Stimulated activated CD4-positive, alpha-beta T cell treated with anti-CD3 and anti-CD28 coated beads, TNF-alpha, amount 100 ng/mL, for 24 hours (primary cell): ENCODE results near the gene ERFE.
A peak's percentile ranks its signal among the peaks of the same experiment; 100 is the strongest.
"Not testable (repeated sequence)": the region's sequence is repeated elsewhere in the genome, so short reads cannot be mapped to it uniquely, and the experiment has no call there.

Source experiments
- DNase-seq, 3 experiments: peaks; one replicate each; pipeline ENCODE4 v3.0.0-alpha.2; 2020; ENCODE audit warnings: low read depth in 3 of 3

The ERFE gene, protein sequence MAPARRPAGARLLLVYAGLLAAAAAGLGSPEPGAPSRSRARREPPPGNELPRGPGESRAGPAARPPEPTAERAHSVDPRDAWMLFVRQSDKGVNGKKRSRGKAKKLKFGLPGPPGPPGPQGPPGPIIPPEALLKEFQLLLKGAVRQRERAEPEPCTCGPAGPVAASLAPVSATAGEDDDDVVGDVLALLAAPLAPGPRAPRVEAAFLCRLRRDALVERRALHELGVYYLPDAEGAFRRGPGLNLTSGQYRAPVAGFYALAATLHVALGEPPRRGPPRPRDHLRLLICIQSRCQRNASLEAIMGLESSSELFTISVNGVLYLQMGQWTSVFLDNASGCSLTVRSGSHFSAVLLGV

DNA sequence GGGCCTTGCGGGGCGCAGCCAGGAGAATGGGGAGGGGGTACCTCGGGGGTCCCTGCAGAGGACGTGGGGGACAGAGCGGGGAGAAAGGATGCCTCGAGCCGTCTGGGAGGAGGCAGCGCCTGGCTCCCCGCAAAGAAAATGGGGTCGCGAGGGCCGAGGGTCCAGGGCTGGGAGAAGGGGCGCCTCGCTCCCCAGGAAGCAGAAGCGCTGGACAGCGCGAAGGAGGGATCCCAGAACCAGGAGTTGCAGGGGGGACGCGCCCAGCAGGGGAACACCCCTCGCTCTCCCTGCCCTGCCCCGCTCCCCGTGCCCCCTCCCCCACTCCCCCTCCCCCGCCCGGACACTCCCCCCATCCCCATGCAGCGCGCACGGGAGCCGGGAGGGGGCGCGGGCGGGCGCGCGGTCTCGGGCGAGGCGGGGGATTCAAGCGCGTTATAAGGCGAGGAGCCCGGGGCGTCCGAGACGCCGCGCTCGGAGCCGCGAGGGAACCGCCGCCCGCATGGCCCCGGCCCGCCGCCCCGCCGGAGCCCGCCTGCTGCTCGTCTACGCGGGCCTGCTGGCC is at the start of gene ERFE:
Gene ERFE, plus strand, starts transcription at position 462 of the 562 bp plus-strand sequence. Its CDS starts 38 bp downstream, at position 500.
- DNase-seq = peak in 2 of 3 experiments; percentile 7 to 58

DNA sequence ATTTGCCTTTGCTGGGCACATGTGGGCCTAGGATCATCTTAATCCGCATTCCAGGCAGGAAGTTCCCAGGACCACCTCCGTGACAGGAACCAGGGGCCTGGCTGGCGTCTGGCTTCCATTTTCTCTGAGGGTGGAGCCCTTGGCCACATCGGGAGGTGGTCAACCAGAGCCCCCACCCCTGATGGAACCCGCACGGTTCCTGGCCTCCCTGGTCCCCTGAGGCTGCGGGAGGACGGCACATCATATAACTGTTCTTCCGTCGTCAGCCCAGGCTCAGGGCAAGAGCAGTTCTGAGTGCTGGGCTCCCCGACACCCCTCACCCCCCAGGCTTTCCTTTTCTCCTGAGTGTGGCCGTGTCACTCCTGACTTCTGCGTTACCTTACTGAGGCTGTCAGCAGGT is 45.2 kb upstream of the ERFE start:
- no peak for DNase-seq

DNA sequence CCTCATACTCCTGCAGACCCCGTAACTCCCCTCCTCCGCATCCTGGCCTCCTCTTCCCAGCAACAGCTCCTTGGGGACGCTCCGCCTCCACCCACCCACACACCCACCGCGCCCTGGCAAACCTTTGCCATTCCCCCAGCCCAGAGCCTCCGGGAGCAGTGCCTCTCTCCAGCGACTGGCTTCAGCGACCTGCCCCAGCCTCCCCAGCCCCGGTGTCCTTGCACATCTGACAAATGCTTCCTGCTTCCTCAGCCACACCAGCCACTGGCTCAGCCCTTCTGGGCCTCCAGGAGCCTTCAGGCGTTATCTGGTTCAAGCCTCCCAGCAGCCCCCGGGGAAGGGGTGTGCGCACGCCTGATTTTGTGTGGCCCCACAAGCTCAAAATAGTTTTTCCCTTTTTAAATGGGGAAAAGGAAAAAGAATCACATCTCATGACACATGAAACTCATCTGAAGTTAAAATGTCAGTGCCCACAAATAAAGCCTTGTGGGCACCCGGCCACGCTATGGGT is 44.4 kb upstream of the ERFE start:
- DNase-seq = no peak

DNA sequence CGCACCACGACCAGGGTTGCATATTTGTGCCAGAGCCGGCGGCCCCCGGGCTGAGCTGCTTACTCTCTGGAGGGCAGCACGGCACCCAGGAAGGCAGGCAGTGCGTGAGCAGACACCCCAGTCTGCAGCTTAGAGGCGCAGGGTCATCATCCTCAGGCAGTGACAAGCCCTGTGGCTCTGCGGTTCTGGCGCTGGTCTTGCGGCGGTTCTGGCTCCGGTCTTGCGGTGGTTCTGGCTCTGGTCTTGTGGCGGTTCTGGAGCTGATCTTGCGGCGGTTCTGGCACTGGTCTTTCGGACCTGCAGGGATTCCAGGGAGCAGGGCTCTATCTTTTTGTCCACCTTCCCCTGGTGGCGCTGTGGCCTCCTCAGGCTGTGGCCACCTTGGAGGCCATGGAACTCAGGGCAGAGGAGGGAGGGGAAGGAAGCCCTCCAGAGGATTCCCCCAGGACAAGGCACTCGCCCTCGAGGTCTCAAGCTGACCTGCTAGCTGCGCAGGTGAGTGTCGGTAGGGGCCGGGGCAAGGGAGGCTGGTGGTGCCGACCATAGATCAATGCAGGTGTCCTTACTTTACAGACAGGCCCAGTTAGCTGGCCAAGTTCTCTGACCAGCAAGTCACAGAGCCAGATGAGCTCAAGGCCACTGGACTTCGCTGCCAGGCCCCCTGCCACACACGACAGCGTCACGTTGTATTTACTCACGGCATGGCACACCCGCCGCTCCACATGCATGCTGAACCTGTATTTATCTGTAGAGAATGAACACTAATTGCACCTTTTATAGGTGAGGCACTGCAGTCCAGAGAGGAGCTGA is 43.7 kb upstream of the ERFE start:
- no peak for DNase-seq

DNA sequence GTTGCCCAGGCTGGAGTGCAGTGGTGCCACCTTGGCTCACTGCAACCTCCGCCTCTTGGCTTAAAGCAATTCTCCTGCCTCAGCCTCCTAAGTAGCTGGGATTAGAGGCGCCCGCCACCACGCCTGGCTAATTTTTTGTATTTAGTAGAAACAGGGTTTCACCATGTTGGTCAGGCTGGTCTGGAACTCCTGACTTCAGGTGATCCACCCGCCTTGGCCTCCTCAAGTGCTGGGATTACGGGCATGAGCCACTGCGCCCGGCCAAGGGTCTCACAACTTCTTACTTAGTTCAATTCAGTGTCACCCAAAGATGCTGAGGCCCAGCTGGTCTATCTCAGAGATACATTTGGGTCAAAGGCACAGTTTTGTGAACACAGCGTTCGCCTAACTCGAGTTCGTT is 43.1 kb upstream of the ERFE start:
- DNase-seq = not testable (repeated sequence)

DNA sequence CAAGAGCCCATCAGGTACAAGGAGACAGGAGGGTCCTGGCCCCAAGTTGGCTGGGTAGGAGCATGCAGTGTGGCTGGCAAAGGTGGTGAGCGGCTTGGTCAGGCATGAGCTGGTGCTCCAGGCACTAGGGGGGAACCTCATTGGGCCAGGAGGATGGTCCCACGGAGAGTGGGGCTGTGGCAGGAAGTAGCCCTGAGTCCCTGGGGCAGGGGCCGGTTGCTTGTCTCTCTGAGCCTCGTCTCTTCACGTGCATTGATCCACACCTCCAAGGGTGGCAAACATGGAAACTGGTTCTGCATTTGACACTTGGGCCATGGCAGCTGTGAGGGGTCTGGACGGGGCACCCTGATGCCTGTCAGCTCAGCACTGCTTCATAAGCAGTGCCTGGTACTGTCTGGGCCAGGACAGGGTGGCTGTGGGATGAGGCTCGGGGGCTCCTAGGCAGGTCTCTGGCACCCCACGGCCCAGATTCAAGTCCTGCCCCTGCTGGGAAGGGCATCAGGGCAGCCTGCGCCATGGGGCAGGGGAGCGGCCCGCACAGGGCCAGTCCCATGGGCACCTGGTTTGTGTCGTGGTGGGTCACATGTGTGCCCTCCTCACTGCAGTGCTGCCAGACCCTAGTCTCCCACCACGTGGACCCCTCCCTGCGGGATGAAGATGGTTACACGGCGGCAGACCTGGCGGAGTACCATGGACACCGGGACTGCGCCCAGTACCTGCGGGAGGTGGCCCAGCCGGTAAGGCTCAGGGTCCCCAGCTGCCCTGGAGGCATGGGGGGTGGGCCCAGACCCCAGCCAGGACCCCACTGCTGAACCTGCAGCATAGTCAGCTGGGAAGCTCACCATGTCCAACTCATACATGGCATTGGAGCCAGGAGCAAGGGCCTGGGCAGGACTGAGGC is 42.2 kb upstream of the ERFE start:
- no peak for DNase-seq

DNA sequence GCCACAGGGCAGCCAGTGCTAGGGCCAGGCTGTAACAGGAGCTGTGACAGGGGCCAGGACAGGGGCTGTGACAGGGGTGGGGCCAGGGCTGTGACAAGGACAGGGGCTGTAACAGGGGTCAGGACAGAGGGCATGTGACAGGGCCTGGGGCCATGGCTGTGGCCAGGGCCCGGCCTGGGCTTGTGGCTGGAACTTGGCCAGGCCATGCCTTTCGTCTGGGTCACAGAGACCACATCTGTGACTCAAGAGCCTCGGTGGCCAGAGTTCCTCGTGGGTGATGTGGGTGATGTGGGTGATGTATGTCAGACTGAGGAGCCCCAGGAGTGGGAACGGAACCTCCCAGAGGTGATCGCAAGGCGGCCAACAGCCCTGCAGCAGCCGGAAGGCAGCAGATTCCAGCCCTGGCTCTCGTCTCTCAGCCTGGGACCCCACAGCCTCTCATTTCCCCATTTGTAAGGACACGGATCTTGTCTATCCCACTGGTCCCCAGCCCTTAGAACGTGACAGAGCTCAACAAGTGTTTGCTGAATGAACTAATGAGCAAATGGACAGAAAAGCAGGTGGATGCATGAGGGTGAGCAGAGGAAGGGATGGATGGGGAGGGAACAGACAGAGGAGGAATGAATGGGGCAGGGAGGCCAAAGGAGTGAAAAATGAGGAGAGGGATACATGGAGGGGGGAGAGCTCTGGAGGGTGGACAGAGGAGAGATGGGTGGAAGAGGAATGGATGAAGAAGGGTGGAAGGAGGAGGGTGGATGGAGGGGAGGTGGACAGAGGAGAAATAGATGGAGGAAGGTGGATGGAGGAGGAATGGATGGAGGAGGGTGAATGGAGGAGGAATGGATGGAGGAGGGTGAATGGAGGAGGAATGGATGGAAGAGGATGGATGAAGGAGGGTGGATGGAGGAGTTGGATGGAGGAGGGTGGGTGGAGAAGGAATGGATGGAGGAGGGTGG is 41.3 kb upstream of the ERFE start:
- DNase-seq = no peak

DNA sequence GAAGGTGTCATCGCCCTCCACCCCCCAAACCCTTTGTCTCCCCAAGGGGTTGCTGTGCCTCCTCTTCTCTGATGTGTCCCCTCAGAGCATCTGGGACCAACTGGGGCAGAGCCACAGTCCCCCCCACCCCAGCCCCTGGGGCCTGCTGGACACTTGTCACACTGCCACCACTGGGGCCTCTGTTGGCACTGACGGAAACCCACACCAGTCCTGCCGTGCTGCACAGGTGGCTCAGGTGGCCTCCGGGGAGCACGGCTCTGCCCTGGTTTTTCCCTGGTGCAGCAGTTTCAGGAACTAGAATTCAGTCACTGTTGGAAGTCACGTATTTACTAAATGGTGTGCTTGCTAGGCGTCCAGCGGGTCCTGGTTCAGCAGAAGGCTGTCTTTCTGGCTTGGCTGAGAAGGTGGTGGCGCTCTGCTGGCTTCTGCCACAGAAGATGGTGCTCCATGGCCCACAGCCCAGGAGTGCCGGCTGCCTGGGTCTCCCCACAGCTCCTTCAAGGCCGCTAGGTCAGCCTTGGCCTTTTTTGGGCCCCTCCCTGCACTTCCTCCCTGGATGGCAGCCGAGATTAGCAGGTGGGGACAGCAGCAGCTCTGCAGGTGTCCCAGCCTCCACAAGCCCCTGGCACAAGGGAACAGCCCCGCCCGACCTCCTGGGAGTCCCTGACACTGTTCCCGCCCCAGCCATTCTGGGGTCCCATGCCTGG is 38.9 kb upstream of the ERFE start:
- no peak for DNase-seq

DNA sequence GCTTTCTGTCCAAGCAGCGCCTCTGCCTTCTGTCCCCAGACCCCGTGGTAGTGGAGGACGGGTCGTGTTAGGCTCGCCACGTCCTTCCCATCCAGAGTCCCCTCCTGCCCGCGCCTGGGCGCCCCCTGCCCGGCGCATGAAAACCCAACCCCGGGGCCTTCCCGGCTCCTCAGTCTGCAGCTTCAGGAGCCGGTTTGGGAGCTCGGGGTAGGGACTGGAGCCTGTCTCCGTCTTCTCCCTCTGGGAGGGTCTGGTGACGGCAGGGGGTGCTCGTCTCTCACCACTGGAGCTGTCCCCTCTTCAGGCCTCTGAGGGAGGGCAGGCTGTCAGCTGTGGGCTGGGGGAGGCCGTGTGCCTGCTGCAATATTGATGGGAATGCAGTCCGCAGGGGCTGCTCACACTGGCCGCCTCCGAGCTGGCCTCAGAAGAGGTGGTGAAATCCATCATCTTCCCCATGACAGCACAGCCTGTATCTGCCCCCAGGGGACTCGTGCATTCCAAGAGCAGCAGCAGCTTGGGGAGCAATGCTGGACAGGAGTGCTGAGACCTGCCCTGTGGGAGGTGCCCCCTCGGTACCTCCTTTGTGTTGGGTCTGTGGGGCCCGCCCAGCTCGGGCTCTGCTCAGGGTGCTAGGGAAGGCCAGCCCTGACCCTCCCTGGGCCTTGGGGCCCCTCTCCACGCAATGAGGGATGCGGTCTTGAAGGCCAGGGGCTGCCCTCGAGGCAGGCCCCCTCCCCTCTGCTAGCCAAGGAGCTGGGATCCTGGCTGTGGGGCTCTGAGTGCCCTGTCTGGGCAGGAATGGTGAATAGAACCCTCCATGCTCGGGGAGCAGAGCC is 38.1 kb upstream of the ERFE start:
- DNase-seq = no peak

DNA sequence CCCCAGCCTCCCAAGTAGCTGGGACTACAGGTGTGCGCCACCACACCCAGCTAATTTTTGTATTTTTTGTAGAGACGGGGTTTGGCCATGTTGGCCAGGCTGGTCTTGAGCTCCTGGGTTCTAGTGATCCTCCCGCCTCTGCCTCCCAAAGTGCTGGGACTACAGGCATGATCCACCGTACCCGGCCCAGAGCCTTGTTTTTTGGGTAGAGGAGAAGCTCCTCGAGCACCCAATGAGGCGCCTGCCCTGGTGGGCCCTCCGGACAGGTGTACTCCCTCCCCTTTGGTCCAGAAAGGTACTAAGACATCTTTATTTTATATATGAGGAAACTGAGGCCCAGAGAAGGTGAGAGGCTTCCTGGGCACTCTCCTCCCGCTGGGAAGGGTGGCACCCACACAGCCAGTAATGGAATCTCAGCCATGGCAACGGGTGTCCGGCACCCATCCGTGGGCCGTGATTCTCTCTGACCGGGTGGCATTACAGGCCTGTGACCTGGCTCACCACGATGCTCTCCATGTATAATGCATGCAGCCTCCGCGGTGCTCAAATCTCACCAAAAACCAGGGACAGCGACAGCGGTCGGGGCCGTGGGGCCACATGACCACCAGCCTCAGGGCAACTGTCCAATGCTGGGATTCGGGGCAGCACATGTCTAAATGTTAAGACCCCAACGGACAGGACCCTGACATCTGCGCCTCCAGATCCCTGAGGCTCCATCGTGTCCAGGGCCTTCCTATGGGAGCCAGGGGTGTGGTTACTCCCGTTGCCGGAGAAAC is 37.1 kb upstream of the ERFE start:
- no peak for DNase-seq

DNA sequence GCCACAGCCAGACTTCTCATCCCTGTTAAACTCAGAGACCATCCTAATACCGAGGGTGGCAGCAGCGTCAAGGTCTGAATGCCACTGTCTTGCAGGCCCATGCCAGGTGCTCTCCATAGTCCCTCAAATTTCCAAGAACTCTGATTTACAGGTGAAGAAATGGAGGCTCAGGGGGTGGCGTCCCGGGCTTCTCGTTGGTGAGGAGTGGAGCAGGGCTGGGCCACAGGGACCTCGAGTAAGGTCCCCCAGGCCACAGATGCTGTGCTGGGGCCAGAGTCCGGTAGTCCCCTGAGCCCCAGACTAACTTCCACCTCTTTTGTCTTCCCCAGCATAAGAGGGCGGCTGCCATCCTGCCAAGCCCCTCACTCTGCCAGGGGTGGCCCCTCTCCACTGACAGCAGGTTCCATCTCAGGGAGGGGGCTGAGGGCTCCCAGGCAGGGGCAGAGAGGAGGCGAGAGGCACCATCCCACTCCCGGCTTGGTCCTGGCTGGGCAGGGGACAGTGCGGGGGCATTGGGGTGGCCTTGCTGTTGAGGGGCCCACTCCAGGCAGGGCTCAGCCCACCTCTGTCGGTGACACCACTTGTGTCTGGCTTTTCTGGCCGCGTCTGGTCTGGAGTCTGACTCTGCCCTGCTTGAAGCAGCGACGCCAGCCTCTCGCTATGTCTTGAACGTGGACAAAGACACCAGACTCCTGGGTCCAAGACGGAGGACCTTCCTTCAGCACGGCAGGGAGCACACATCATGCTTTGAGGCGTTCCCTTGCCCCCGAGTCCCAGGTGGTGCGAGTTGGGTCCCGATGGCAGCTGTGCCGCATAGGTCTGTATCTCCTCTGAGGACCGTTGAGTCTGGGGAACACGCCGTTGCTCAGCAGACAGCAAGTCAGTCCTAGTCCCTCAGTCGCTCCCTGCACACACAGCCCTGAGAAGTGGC is 36.2 kb upstream of the ERFE start:
- no peak for DNase-seq

DNA sequence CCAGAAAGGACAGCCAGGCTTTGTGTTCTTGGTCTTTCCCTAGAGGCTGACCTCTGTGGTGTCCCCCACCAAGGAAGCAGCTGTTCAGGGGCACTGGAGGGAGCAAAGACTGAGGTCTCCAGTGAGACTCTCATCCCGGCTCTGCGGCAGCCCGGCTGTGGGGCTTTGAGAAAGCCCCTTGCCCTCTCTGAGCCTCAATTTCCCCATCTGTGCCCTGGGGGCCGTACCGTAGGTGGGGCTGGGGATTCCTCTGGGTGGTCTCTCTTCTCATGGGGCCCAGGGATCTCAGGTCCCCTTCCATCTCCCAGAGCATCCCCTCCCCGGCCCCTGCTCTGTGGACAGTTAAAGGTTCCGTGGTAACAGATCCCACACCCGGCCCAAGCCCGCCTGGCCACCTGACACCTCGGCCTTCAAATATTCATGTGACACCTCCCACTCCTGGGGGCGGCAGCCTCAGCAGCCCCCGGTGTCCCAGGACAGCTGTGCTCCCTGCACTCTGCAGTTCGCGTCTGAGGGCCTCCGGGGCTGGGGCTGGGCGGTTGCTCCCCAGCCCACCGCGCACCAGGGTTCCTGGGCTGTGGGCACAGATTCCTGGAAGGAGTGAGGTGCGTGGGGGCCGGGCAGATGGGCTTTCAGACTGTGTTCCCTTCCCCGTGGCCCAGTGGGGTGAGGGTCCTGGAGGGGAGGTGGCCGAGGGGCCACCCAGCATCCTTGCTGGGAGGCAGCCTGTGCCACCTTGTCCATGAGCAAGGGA is 35.4 kb upstream of the ERFE start:
- no peak for DNase-seq

DNA sequence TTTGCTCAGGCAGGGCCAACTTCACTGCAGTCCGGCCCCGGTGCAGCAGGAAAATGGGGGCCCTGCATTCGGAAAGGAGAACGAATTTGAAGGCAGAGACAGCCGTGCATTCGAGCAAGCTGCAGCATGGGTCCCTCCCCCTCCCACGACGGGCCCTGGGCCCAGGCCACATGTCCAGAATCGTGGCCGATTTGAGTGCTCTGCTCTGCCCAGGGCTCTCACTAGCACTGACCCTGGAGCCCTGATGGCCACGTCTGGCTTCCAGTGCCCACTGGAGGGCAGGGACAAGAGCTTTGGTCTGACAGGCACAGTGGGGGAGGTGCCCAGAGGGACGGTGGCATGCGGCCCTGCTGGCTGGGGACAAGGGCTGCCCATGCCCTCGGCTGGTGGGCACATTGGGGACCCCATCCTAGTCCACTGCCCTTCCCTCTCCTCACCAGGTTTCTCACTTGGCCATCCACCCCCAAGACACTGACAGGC is 34.7 kb upstream of the ERFE start:
- DNase-seq = no peak

DNA sequence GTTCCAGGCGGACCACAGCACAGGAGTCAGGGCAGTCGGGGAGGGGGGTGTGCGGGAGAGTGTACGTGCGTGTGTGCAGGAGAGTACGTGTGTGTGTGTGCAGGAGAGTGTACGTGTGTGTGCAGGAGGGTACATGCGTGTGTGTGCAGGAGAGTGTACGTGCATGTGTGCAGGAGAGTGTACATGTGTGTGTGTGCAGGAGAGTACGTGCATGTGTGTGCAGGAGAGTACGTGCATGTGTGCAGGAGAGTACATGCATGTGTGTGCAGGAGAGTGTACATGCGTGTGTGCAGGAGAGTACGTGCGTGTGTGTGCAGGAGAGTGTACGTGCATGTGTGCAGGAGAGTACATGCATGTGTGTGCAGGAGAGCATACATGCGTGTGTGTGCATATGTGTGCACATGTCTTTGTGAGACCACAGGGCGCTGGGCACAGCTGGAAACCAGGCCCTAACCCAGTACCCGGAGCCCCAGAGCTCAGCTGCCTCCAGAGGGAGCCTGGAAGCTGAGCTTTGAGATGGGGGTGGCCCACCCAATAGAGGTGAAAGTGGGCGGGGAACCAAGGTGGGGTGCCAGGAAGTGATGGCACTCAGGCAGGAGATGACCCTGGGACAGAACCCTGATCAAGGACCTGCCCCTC is 34.2 kb upstream of the ERFE start:
- no peak for DNase-seq

DNA sequence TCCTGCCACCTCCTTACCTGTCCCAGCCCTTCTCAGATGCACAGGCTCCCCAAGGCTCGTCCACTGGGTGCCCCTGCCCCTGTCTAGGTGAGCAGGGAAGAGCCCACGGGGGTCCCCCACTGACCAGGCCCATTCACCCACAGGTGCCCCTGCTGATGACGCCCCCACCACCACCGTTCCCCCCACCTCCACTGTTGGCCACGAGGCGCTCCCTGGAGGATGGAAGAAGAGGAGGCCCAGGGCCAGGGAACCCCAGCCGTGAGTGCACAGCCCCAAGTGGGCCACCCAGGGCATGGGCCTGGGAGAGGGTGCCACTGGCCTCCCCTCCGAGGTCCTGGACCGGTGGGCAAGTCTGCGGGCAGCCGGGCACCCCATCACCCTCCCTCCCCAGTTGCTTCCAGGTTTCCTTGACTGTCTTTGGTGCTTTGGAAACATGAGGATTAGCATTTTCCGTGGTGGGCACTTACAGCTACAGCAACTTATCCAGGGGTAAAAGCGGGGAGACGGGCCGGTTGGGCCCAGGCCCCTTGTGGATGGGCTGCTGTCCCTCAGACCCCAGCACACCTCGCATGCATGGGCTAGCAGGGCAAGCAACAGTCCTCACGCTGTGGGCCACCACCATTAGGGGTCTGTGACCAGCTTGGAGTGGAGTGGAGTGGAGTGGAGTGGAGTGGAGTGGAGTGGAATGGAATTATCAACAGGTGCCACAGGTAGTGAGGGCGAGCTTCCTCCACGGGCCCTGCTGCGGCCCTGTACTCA is 33.5 kb upstream of the ERFE start:
- no peak for DNase-seq
